ENCODE results near the gene MTX1. TPM values are rescaled to one million over a fixed set of nuclear protein-coding genes. Genes with fewer than 3 reads are reported as not detected.

Gene MTX1
- total RNA-seq, 1 experiment from 2014 or later = 69.1 TPM

DNA sequence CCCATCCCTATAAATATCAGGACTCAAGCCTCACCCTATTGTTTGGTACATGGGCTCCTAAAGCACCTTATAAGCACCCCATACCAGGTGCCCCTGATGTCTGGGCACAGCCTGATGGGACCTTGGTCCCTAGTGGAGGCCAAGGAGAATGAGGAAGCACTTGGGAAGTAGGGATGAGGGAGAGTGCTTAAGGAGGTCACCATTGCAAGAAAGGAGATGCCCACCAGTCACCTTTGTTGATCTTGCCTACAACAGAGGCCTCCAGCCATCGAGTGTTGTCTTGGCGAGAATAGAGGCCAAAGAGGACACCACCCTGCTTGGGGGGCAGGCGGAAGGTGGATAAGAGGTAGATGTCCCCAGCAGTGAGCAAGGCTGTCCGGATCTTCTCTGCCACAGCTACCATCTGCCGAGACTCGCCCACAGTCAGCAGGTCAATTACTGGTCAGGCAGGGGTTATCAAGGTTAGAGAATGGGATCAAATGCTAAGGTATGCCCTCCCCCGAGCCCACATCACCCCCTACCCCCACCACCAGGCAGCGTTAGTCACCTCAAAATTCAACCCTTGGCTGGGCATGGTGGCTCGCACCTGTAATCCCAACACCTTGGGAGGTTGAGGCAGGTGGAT is 2.4 kb upstream of the MTX1 start:
- Histone ChIP-seq H3K9ac (ENCODE audit: low read length) (no peak overlapping the region), H2AFZ (ENCODE audit: low read depth, low read length, poor library complexity, severe bottlenecking) (no peak overlapping the region), H3K9me3 (ENCODE audit: control insufficient read depth in 1 of 2, insufficient read depth in 1 of 2, low read depth in 1 of 2, low read length in 2 of 2) (no peaks in the 10 kb centered on the region), H3K27me3 (ENCODE audit: insufficient read depth, low read length) (no peaks in the 10 kb centered on the region), H3K9me2 (ENCODE audit: insufficient read depth) (no peaks in the 10 kb centered on the region), H3K4me3 (replicated peaks in 1 of 2; ENCODE audit: low read depth in 1 of 2, low read length in 2 of 2) (no peak overlapping the region), H3K27ac (ENCODE audit: low read depth, low read length) (no peak overlapping the region), H3K79me2 (ENCODE audit: insufficient read depth, low read length) (peaks cover 16% of the 10 kb centered on the region), H4K20me1 (ENCODE audit: insufficient read depth) (no peaks in the 10 kb centered on the region), H3K4me2 (ENCODE audit: low read length) (no peak overlapping the region), H3K4me1 (ENCODE audit: control insufficient read depth in 1 of 2, insufficient read depth in 2 of 2, low read length in 2 of 2) (peaks cover 22 to 33% of the 10 kb centered on the region in 2 experiments), H3K36me3 (ENCODE audit: control insufficient read depth in 1 of 2, insufficient read depth in 2 of 2, low read length in 2 of 2) (peaks cover 0 to 6% of the 10 kb centered on the region in 2 experiments; a peak in 1 of 4 replicates)
- CTCF ChIA-PET = interaction anchor here (0.9 to 4.0 kb wide), 2 partner anchors 44 to 71 kb away, joined by 3 to 13 read pairs; no protein-coding TSS in a partner anchor
- DNase-seq (ENCODE audit: low read depth, low spot score) = no peak
- no TSS peak for BruUV-seq (replicated peaks)
- RAD21 ChIA-PET (ENCODE audit: low non-redundant PET in 1 of 2, low total read pairs in 2 of 2, uncharacterized antibody in 2 of 2, unreplicated experiment in 2 of 2) = no interaction called here
- POLR2A ChIA-PET = no interaction called here
- TF ChIP-seq POLR2A (IDR thresholded peaks at IDR 0.05; ENCODE audit: borderline replicate concordance, extremely low read depth, insufficient read depth, insufficient read length) = no peak
- ATAC-seq = no peak
- intact Hi-C loops (cut with micrococcal nuclease) = loop anchor here (5.0 kb wide), 2 partner anchors 36 to 386 kb away; a partner anchor contains a TSS

DNA sequence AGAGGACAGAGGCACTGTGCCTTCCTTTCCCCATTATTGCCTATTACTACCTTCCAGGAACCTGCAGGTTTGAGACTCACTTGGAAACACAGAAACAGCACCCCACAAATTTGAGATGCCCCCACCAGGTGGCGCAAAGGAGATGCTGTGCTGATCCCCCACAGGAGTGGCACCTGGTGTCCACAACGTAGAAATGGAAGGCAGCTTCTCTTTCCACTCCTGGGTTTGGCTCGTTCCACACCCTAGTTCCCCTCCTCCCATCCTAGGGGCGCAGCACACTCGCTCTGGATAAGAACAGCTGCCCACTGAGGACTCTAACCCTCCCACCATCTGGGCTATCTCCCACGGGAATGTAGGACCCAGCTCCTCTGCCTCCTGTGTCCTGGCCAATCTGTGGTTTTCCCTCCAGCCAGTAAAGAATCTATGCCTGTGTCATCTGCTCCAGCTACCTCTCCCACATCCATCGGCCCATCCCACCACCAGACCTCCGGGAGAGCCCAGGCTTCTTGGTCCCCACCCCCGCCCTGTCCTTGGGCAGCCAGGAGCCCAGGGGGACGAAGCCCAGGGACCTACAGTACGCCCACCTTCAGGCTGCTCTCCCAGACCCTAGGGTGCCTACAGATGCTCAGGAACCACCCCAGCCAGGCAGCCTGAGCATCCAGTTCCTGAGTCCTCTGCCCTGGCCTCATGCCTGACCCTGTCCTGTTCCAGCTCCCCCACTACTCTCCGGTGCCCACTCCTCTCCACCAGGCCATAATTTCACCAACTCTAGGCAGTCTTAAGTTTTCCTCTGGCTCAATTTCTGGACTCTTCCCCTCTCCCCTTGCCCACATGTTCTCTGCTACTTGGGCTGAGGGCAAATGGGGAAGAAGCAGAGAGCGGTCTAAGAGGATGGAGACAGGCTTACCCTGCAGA is 1.3 kb upstream of the MTX1 start:
- Histone ChIP-seq H2AFZ (ENCODE audit: low read depth, low read length, poor library complexity, severe bottlenecking) (no peak overlapping the region), H3K4me3 (replicated peaks in 1 of 2; ENCODE audit: low read depth in 1 of 2, low read length in 2 of 2) (peak overlapping the region; percentile 4 to 21; a peak in 1 of 4 replicates), H3K79me2 (ENCODE audit: insufficient read depth, low read length) (peaks cover 16% of the 10 kb centered on the region), H3K9me3 (ENCODE audit: control insufficient read depth in 1 of 2, insufficient read depth in 1 of 2, low read depth in 1 of 2, low read length in 2 of 2) (no peaks in the 10 kb centered on the region), H3K36me3 (ENCODE audit: control insufficient read depth in 1 of 2, insufficient read depth in 2 of 2, low read length in 2 of 2) (peaks cover 0 to 6% of the 10 kb centered on the region in 2 experiments; a peak in 1 of 4 replicates), H3K9ac (ENCODE audit: low read length) (peak overlapping the region; percentile 93), H4K20me1 (ENCODE audit: insufficient read depth) (no peaks in the 10 kb centered on the region), H3K4me1 (ENCODE audit: control insufficient read depth in 1 of 2, insufficient read depth in 2 of 2, low read length in 2 of 2) (peaks cover 22 to 33% of the 10 kb centered on the region in 2 experiments), H3K9me2 (ENCODE audit: insufficient read depth) (no peaks in the 10 kb centered on the region), H3K4me2 (ENCODE audit: low read length) (peak overlapping the region; percentile 77), H3K27ac (ENCODE audit: low read depth, low read length) (peak overlapping the region; percentile 58), H3K27me3 (ENCODE audit: insufficient read depth, low read length) (no peaks in the 10 kb centered on the region)
- intact Hi-C loops (cut with micrococcal nuclease) = loop anchor here (5.0 kb wide), 2 partner anchors 35 to 385 kb away; a partner anchor contains a TSS
- ChIA-PET RAD21 (ENCODE audit: low non-redundant PET in 1 of 2, low total read pairs in 2 of 2, uncharacterized antibody in 2 of 2, unreplicated experiment in 2 of 2) (interaction anchor here in 1 of 2 experiments (0.9 kb wide), 1 partner anchor 297 kb away, joined by 4 read pairs; no protein-coding TSS in a partner anchor), CTCF (interaction anchor here (0.8 to 4.0 kb wide), 18 partner anchors 12 to 297 kb away, joined by 3 to 16 read pairs (median 4); partner anchors contain the start of genes CLK2 and KRTCAP2), POLR2A (interaction anchor here (1.0 to 3.0 kb wide), 3 partner anchors 12 to 20 kb away, joined by 4 to 9 read pairs (median 5); no protein-coding TSS in a partner anchor)
- ATAC-seq (peak; percentile 65), DNase-seq (ENCODE audit: low read depth, low spot score) (no peak)
- TF ChIP-seq, protein P1, sequence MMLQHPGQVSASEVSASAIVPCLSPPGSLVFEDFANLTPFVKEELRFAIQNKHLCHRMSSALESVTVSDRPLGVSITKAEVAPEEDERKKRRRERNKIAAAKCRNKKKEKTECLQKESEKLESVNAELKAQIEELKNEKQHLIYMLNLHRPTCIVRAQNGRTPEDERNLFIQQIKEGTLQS (IDR thresholded peaks at IDR 0.05) = no peak
- TF ChIP-seq, protein P2, sequence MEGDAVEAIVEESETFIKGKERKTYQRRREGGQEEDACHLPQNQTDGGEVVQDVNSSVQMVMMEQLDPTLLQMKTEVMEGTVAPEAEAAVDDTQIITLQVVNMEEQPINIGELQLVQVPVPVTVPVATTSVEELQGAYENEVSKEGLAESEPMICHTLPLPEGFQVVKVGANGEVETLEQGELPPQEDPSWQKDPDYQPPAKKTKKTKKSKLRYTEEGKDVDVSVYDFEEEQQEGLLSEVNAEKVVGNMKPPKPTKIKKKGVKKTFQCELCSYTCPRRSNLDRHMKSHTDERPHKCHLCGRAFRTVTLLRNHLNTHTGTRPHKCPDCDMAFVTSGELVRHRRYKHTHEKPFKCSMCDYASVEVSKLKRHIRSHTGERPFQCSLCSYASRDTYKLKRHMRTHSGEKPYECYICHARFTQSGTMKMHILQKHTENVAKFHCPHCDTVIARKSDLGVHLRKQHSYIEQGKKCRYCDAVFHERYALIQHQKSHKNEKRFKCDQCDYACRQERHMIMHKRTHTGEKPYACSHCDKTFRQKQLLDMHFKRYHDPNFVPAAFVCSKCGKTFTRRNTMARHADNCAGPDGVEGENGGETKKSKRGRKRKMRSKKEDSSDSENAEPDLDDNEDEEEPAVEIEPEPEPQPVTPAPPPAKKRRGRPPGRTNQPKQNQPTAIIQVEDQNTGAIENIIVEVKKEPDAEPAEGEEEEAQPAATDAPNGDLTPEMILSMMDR (IDR thresholded peaks at IDR 0.05 in 2 of 3, conservative IDR thresholded peaks at IDR 0.05 in 1 of 3; ENCODE audit: borderline replicate concordance in 1 of 3, insufficient read depth in 1 of 3, low read depth in 2 of 3, low read length in 2 of 3) = peak; percentile 90 to 98 (median 92)
- TF ChIP-seq POLR2AphosphoS5 (IDR thresholded peaks at IDR 0.05; ENCODE audit: low read depth, low read length) (peak; percentile 38; the same call in 1 of the 2 replicates), SRF (IDR thresholded peaks at IDR 0.05; ENCODE audit: low read depth) (no peak), JUND (IDR thresholded peaks at IDR 0.05) (no peak), EGR1 (IDR thresholded peaks at IDR 0.05; ENCODE audit: low read depth) (no peak), RAD21 (IDR thresholded peaks at IDR 0.05; ENCODE audit: low read depth) (peak; percentile 83)
- no TSS peak for BruUV-seq (replicated peaks)
